CMK (cell line): ENCODE data around the gene HBA2.
"Not testable (repeated sequence)": the region's sequence is repeated elsewhere in the genome, so short reads cannot be mapped to it uniquely, and the experiment has no call there.

Source experiments
- DNase-seq: peaks from one replicate; pipeline ENCODE4 v3.0.0-alpha.2; 2010; ENCODE audit warnings: low read depth

HBA2 gene

GRCh38 chr16:194516-194915 is 21.8 kb downstream of the HBA2 start:
- DNase-seq = no peak

DNA sequence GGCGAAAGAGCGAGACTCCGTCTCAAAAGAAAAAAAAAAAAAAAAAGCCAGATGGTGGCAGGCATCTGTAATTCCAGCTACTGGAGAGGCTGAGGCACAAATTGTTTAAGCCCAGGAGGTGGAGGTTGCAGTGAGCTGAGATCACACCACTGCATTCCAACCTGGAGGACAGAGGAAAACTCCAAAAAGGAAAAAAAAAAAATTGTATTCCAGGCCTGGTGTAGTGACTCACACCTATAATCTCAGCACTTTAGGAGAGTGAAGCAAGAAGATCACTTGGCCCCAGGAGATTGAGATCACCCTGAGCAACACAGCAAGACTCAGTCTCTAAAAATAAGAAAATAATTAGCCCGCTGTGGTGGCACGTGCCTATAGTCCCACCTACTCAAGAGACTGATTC is 27.7 kb downstream of the HBA2 start:
- DNase-seq = no peak

- no peak for DNase-seq
Measured at GRCh38 chr16:203246-203645, 30.6 kb downstream of the HBA2 start.

GRCh38 chr16:204046-204445 is 31.4 kb downstream of the HBA2 start:
- not testable (repeated sequence) for DNase-seq

DNA sequence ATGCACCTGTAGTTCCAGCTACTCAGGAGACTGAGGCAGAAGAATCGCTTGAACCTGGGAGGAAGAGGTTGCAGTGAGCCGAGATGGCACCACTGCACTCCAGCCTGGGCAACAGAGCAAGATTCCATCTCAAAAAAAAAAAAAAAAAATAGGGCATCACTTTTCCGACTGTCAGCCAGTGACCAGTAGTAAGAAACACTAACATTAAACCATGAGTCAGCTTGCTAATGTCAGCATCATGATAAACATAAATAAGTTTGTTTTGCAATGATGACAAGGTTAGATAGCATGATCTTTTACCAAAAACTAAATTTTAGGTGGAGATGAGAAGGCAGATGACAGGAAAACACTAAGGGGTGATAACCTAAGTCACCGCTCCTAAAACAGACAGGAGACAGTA is 36.7 kb downstream of the HBA2 start:
- not testable (repeated sequence) for DNase-seq

DNA sequence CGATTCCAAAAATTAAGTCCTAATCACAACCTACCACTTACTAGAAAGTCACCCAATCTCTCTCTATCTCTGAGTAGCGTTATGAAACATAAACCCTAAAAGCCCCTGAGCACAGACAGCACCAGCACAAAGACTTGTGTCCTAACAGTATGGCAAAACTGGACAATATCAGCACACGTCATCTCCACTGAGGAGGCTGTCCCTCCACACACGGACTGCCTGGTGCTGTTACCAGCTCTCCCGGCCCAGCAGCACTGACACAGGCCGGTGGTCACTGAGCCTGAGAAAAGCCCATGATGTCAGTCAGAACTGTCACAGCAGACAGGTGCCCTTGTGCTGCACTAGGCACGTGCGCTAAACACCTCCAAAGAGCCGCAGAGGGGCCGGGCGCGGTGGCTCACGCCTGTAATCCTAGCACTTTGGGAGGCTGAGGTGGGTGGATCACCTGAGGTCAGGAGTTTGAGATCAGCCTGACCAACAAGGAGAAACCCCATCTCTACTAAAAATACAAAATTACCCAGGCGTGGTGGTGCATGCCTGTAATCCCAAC is 39.0 kb downstream of the HBA2 start:
- not testable (repeated sequence) for DNase-seq

- no peak for DNase-seq
Measured at GRCh38 chr16:212999-213398, 40.3 kb downstream of the HBA2 start.

DNA sequence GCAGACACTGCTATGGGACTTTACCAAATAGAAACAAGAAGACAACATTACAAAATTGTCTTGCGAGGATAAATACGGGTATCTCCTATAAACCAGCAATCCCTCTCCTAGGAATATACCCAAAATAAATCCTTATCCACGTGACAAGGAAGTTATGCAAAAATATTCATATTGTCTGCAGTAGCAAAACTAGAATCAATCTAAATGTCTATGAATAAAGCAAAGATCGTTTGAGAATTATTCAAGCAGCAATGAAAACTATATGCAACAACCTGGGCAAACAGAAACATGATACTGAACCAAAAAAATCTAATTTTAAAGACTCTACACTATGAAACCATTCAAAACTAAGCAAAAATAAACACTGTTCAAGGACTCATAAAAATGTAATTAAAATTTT is 47.3 kb downstream of the HBA2 start:
- no peak for DNase-seq
